GM12878 (cell line): ENCODE results near the gene ZNF410. TPM values are rescaled to one million over a fixed set of nuclear protein-coding genes. Genes with fewer than 3 reads are reported as not detected.
A peak's percentile ranks its signal among the peaks of the same experiment; 100 is the strongest.

Experiments
- ETV6 ChIP-seq, 2 experiments: fragments of 450-650 bp in 1 of 2; IDR thresholded peaks in 1 of 2; conservative IDR thresholded peaks in 1 of 2; 2 replicates each; pipeline ENCODE4 v1.6.1; 2014; ENCODE audit warnings: antibody characterized with exemption in 1 of 2, borderline replicate concordance in 1 of 2, low read depth in 1 of 2, mild to moderate bottlenecking in 1 of 2, moderate library complexity in 1 of 2
- NBN ChIP-seq: fragments of 450-650 bp; IDR thresholded peaks from 2 replicates; pipeline ENCODE4 v1.6.1; 2016
- NR2C1 ChIP-seq: fragments of 450-650 bp; IDR thresholded peaks from 2 replicates; pipeline ENCODE4 v1.6.1; 2017; ENCODE audit warnings: antibody characterized with exemption, mild to moderate bottlenecking, moderate library complexity
- PML ChIP-seq: IDR thresholded peaks from 2 replicates; pipeline ENCODE4 v1.6.1; 2012; ENCODE audit warnings: low read length, inconsistent platforms
- POU2F2 ChIP-seq: IDR thresholded peaks from 3 replicates; pipeline ENCODE4 v1.6.1; 2011; ENCODE audit warnings: low read depth, mild to moderate bottlenecking, low read length, borderline replicate concordance
- RBBP5 ChIP-seq: fragments of 200-600 bp; sonication (generic); conservative IDR thresholded peaks from 2 replicates; pipeline ENCODE4 v1.6.1; 2016
- RCOR1 ChIP-seq: conservative IDR thresholded peaks from 2 replicates; pipeline ENCODE4 v1.6.1; 2012; ENCODE audit warnings: low read depth, low read length, improper control_type of control experiment
- SMARCA5 ChIP-seq: fragments of 450-650 bp; IDR thresholded peaks from 2 replicates; pipeline ENCODE4 v1.6.1; 2017; ENCODE audit warnings: mild to moderate bottlenecking
- STAT3 ChIP-seq: IDR thresholded peaks from 2 replicates; pipeline ENCODE4 v1.6.1; 2011; ENCODE audit warnings: low read depth, low read length, improper control_type of control experiment
- YY1 ChIP-seq: IDR thresholded peaks from 2 replicates; pipeline ENCODE4 v1.6.1; 2011; ENCODE audit warnings: low read depth, mild to moderate bottlenecking, low read length
- ZBED1 ChIP-seq: IDR thresholded peaks from 2 replicates; pipeline ENCODE4 v1.6.1; 2016; ENCODE audit warnings: borderline replicate concordance
- ZNF622 ChIP-seq: fragments of 450-650 bp; IDR thresholded peaks from 2 replicates; pipeline ENCODE4 v1.6.1; 2017; ENCODE audit warnings: mild to moderate bottlenecking, inconsistent platforms
- polyA plus RNA-seq, 11 experiments: library from polyadenylated mRNA; depleted of rRNA in 4 of 11; unstranded in 6 of 11; stranded (reverse) in 5 of 11; fragments of >200 nt; fragmentation: Nextera tagmentation in 4 of 11; fragmentation: Illumina TruSeq in 1 of 11; extraction: Ambion mirVana in 4 of 11; extraction: Trizol in 1 of 11; gene quantifications; 1 replicate in 1 of 11; 2 replicates in 10 of 11; pipeline versions ENCODE4 v1.2.1 to v1.2.3, GENCODE V29; 2011 to 2016; ENCODE audit warnings: inconsistent platforms in 2 of 11, missing spikeins in 2 of 11, low read depth in 1 of 11
- total RNA-seq, 4 experiments: library from RNA; depleted of rRNA in 3 of 4; stranded (reverse); fragments of >200 nt in 3 of 4; fragmentation: Illumina TruSeq in 1 of 4; extraction: Trizol in 1 of 4; gene quantifications; 2 replicates each; pipeline versions ENCODE4 v1.2.1 to v1.2.3, GENCODE V29; 2013 to 2021
- TF ChIP-seq, protein P1 (sequence below): IDR thresholded peaks from 2 replicates; pipeline ENCODE4 v1.6.1; 2012; ENCODE audit warnings: mild to moderate bottlenecking, low read depth, low read length
- TF ChIP-seq, protein P2 (sequence below): fragments of 450-650 bp; IDR thresholded peaks from 2 replicates; pipeline ENCODE4 v1.6.1; 2017; ENCODE audit warnings: mild to moderate bottlenecking, low read depth, inconsistent platforms; ENCODE audit not compliant: poor library complexity, severe bottlenecking
- TF ChIP-seq, protein P3 (sequence below): IDR thresholded peaks from 2 replicates; pipeline ENCODE4 v1.6.1; 2011; ENCODE audit warnings: low read depth, low read length, improper control_type of control experiment, borderline replicate concordance
- TF ChIP-seq, protein P4 (sequence below): fragments of 450-650 bp; formaldehyde crosslinking; IDR thresholded peaks from 2 replicates; pipeline ENCODE4 v1.4.0; 2020; ENCODE audit warnings: mild to moderate bottlenecking, moderate library complexity
- TF ChIP-seq, protein P5 (sequence below): fragments of 150-350 bp; IDR thresholded peaks from 2 replicates; pipeline ENCODE4 v1.6.1; 2014; ENCODE audit warnings: mild to moderate bottlenecking, low read depth, low read length

Gene ZNF410
- total and polyA plus RNA-seq, 10 of the 15 experiments (the other 5 are each of a cell fraction or from before 2014, with no cell fraction given): 31.2 to 56.6 (median 47.7) TPM

DNA sequence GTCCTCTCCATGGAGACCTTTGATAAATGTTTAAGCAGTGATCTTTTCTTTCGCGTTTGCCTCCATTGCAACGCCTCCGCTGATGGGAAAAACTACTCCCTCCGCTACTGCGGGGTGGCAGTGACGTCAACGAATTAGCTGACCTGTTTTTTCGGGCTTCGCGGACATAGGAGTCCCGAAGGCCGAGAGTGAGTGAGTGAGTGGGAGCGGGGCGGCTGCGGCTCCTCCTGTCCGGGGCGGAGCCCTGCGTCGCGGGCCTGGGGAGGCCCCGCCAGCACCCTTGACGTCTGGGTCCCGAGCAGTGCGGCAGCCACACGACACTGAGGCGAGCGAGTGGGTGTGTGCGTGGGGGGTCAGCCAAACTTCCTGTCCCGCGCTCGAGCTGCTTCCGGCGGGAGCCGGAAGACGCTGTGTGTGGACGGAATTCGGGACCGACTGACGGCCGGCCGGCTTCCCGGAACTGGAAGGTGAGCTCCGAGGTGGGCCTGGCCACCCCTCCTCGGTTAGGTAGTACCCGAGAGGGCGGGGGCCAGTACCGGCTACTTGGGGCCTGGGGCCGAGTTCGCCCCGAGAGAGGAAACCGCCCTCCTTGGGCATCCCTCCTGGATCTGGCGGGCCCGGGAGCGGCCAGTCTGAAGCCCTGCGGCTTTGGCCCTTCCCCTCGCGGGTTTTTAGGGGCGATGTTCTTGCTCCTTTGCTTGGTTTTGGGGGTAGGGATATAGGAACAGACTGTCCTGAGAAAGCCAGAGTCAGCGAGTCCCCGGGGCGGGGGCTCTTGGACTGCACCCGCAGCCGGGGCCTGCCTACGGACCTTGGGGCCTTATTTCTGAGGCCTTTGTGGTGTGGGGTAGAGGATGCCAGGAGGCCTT, at the start of gene ZNF410 (continued):
- TF ChIP-seq, protein P1, sequence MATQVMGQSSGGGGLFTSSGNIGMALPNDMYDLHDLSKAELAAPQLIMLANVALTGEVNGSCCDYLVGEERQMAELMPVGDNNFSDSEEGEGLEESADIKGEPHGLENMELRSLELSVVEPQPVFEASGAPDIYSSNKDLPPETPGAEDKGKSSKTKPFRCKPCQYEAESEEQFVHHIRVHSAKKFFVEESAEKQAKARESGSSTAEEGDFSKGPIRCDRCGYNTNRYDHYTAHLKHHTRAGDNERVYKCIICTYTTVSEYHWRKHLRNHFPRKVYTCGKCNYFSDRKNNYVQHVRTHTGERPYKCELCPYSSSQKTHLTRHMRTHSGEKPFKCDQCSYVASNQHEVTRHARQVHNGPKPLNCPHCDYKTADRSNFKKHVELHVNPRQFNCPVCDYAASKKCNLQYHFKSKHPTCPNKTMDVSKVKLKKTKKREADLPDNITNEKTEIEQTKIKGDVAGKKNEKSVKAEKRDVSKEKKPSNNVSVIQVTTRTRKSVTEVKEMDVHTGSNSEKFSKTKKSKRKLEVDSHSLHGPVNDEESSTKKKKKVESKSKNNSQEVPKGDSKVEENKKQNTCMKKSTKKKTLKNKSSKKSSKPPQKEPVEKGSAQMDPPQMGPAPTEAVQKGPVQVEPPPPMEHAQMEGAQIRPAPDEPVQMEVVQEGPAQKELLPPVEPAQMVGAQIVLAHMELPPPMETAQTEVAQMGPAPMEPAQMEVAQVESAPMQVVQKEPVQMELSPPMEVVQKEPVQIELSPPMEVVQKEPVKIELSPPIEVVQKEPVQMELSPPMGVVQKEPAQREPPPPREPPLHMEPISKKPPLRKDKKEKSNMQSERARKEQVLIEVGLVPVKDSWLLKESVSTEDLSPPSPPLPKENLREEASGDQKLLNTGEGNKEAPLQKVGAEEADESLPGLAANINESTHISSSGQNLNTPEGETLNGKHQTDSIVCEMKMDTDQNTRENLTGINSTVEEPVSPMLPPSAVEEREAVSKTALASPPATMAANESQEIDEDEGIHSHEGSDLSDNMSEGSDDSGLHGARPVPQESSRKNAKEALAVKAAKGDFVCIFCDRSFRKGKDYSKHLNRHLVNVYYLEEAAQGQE: no peak
- TF ChIP-seq RCOR1 (no peak), STAT3 (no peak), PML (peak; percentile 88), ZNF622 (no peak), YY1 (peak; percentile 45), RBBP5 (no peak), POU2F2 (peak; percentile 28; the same call in 1 of the 3 replicates), ZBED1 (peak; percentile 45; the same call in 1 of the 2 replicates), NBN (peak; percentile 90), SMARCA5 (no peak), NR2C1 (no peak; the same call in 1 of the 2 replicates), ETV6 (conservative IDR thresholded peaks at IDR 0.05 in 1 of 2, IDR thresholded peaks at IDR 0.05 in 1 of 2; ENCODE audit: borderline replicate concordance in 1 of 2, low read depth in 1 of 2) (peak; percentile 73 to 97; a peak in 2 of 4 replicates)
- TF ChIP-seq, protein P2, sequence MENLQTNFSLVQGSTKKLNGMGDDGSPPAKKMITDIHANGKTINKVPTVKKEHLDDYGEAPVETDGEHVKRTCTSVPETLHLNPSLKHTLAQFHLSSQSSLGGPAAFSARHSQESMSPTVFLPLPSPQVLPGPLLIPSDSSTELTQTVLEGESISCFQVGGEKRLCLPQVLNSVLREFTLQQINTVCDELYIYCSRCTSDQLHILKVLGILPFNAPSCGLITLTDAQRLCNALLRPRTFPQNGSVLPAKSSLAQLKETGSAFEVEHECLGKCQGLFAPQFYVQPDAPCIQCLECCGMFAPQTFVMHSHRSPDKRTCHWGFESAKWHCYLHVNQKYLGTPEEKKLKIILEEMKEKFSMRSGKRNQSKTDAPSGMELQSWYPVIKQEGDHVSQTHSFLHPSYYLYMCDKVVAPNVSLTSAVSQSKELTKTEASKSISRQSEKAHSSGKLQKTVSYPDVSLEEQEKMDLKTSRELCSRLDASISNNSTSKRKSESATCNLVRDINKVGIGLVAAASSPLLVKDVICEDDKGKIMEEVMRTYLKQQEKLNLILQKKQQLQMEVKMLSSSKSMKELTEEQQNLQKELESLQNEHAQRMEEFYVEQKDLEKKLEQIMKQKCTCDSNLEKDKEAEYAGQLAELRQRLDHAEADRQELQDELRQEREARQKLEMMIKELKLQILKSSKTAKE: peak; percentile 59
- TF ChIP-seq, protein P3, sequence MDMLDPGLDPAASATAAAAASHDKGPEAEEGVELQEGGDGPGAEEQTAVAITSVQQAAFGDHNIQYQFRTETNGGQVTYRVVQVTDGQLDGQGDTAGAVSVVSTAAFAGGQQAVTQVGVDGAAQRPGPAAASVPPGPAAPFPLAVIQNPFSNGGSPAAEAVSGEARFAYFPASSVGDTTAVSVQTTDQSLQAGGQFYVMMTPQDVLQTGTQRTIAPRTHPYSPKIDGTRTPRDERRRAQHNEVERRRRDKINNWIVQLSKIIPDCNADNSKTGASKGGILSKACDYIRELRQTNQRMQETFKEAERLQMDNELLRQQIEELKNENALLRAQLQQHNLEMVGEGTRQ: no peak
- TF ChIP-seq, protein P4, sequence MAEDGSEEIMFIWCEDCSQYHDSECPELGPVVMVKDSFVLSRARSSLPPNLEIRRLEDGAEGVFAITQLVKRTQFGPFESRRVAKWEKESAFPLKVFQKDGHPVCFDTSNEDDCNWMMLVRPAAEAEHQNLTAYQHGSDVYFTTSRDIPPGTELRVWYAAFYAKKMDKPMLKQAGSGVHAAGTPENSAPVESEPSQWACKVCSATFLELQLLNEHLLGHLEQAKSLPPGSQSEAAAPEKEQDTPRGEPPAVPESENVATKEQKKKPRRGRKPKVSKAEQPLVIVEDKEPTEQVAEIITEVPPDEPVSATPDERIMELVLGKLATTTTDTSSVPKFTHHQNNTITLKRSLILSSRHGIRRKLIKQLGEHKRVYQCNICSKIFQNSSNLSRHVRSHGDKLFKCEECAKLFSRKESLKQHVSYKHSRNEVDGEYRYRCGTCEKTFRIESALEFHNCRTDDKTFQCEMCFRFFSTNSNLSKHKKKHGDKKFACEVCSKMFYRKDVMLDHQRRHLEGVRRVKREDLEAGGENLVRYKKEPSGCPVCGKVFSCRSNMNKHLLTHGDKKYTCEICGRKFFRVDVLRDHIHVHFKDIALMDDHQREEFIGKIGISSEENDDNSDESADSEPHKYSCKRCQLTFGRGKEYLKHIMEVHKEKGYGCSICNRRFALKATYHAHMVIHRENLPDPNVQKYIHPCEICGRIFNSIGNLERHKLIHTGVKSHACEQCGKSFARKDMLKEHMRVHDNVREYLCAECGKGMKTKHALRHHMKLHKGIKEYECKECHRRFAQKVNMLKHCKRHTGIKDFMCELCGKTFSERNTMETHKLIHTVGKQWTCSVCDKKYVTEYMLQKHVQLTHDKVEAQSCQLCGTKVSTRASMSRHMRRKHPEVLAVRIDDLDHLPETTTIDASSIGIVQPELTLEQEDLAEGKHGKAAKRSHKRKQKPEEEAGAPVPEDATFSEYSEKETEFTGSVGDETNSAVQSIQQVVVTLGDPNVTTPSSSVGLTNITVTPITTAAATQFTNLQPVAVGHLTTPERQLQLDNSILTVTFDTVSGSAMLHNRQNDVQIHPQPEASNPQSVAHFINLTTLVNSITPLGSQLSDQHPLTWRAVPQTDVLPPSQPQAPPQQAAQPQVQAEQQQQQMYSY: no peak
- TF ChIP-seq, protein P5, sequence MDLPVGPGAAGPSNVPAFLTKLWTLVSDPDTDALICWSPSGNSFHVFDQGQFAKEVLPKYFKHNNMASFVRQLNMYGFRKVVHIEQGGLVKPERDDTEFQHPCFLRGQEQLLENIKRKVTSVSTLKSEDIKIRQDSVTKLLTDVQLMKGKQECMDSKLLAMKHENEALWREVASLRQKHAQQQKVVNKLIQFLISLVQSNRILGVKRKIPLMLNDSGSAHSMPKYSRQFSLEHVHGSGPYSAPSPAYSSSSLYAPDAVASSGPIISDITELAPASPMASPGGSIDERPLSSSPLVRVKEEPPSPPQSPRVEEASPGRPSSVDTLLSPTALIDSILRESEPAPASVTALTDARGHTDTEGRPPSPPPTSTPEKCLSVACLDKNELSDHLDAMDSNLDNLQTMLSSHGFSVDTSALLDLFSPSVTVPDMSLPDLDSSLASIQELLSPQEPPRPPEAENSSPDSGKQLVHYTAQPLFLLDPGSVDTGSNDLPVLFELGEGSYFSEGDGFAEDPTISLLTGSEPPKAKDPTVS: no peak; the same call in 1 of the 2 replicates
